Gastroesophageal sphincter (tissue), 4 donors: ENCODE data around the gene TRAPPC6A. TPM values are rescaled to one million over a fixed set of nuclear protein-coding genes. Genes with fewer than 3 reads are reported as not detected.

Experiments used
- ATAC-seq: fragments of 150-250 bp; one replicate; pipeline ENCODE4 v1.9.1; 2016; ENCODE audit warnings: mild to moderate bottlenecking, moderate library complexity
- H3K27ac ChIP-seq, 4 donors: fragments of 200-600 bp; sonication (generic) in 3 of 4; 1 replicate in 3 of 4; 2 replicates in 1 of 4; pipeline ENCODE4 v1.5.1; 2016 to 2019
- H3K27me3 ChIP-seq: fragments of 200-600 bp; sonication (generic); one replicate; pipeline ENCODE4 v1.5.1; 2019
- H3K36me3 ChIP-seq, 2 donors: fragments of 200-600 bp; sonication (generic); one replicate each; pipeline ENCODE4 v1.5.1; 2019; ENCODE audit warnings: control low read depth in 1 of 2
- H3K4me1 ChIP-seq, 3 donors: fragments of 200-600 bp; sonication (generic); 1 replicate in 2 of 3; 2 replicates in 1 of 3; pipeline ENCODE4 v1.5.1; 2016 to 2019; ENCODE audit warnings: control low read depth in 2 of 3
- H3K4me3 ChIP-seq, 2 donors: fragments of 200-600 bp; sonication (generic); one replicate each; pipeline ENCODE4 v1.5.1; 2019; ENCODE audit warnings: mild to moderate bottlenecking in 1 of 2, moderate library complexity in 1 of 2
- H3K9me3 ChIP-seq, 3 donors: fragments of 200-600 bp; sonication (generic); one replicate each; pipeline ENCODE4 v1.5.1; 2017 to 2019; ENCODE audit warnings: control low read depth in 2 of 3
- EP300 ChIP-seq: sonication (generic); formaldehyde crosslinking; IDR thresholded peaks from one replicate; pipeline ENCODE4 v1.6.1; 2017; ENCODE audit warnings: antibody characterized with exemption, mild to moderate bottlenecking
- POLR2A ChIP-seq, 2 donors: fragments of 450-650 bp; IDR thresholded peaks; one replicate each; pipeline ENCODE4 v1.6.1; 2017; ENCODE audit warnings: antibody characterized with exemption in 2 of 2, mild to moderate bottlenecking in 2 of 2, moderate library complexity in 1 of 2
- POLR2AphosphoS5 ChIP-seq: sonication (generic); formaldehyde crosslinking; IDR thresholded peaks from one replicate; pipeline ENCODE4 v1.6.1; 2017; ENCODE audit warnings: antibody characterized with exemption
- WGBS, 2 donors: methylation state at CpG; one replicate each; pipeline ENCODE4 v1.1.5; 2018; ENCODE audit warnings: low coverage in 1 of 2; 5-methylcytosine and 5-hydroxymethylcytosine counted together
- total RNA-seq, 4 donors: library from RNA; depleted of rRNA; stranded (reverse); fragments of >200 nt; gene quantifications; one replicate each; pipeline ENCODE4 v1.1.0, GENCODE V29; 2016
- TF ChIP-seq, protein P1 (sequence below), 4 experiments: fragments of 200-600 bp in 2 of 4; fragments of 450-650 bp in 2 of 4; sonication (generic) in 1 of 4; IDR thresholded peaks; one replicate each; pipeline ENCODE4 v1.5.1; 2017 to 2019; ENCODE audit warnings: antibody characterized with exemption in 4 of 4, mild to moderate bottlenecking in 2 of 4, moderate library complexity in 2 of 4

TRAPPC6A gene
- total RNA-seq, 4 donors from 2014 or later, result 16.2 to 24.0 (median 20.7) TPM

DNA sequence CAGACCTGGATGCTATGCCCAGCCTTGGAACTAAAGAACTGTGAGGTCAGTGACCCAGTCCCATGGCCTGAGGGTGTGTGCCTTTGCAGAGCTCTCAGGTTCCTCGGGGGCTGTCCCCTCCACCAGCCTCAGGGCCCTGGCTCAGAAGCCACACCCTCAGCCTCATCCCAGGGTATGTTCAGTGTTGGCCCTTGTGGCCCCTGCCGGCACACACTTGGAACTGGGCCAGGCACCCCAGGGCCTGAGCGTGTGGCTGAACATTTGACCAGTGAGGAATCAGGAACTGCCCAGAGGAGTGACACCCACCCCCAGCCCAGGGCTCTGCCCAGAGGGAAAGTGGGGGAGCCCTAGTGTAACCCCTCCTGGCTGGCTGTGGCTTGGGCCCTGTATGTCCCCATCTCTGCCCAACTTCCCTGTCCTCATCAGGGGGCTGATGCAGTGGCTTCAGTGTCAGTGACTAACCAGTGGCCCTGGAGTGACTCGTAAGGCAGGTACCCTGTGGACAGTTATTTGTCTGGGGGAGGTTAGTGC, 27.2 kb downstream of the TRAPPC6A start:
- Histone ChIP-seq H3K27me3 (peaks cover 58% of the 10 kb centered on the region), H3K27ac (no peak overlapping the region), H3K4me3 (no peak overlapping the region), H3K9me3 (no peaks in the 10 kb centered on the region), H3K4me1 (peaks cover 0 to 29% (median 23%) of the 10 kb centered on the region in 3 donors), H3K36me3 (peaks cover 0 to 27% of the 10 kb centered on the region in 2 donors)
- WGBS, 2 donors, result no CpG with 5 or more reads among the region's 4 CpGs
- no peak for ATAC-seq
- TF ChIP-seq EP300, result no peak
- no peak for TF ChIP-seq POLR2AphosphoS5
- TF ChIP-seq POLR2A (IDR thresholded peaks at IDR 0.05), result no peak
- TF ChIP-seq, protein P1, sequence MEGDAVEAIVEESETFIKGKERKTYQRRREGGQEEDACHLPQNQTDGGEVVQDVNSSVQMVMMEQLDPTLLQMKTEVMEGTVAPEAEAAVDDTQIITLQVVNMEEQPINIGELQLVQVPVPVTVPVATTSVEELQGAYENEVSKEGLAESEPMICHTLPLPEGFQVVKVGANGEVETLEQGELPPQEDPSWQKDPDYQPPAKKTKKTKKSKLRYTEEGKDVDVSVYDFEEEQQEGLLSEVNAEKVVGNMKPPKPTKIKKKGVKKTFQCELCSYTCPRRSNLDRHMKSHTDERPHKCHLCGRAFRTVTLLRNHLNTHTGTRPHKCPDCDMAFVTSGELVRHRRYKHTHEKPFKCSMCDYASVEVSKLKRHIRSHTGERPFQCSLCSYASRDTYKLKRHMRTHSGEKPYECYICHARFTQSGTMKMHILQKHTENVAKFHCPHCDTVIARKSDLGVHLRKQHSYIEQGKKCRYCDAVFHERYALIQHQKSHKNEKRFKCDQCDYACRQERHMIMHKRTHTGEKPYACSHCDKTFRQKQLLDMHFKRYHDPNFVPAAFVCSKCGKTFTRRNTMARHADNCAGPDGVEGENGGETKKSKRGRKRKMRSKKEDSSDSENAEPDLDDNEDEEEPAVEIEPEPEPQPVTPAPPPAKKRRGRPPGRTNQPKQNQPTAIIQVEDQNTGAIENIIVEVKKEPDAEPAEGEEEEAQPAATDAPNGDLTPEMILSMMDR (IDR thresholded peaks at IDR 0.05), result no peak

DNA sequence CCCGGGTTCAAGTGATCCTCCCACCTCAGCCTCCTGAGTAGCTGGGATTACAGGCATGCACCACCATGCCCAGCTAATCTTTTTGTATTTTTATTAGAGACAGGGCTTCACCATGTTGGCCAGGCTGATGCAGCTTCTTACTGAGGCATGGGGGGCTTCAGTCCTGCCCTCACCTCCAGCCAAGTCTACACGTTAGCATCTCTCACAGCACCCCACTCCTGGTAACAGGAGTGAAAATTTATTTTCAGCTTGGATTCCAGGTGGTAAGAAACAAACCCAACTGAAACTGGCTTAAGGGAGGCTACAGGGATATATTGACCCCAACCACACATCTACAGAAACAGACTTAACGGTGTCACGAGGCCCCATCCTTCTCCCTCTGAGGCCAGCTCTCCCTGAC, 27.9 kb downstream of the TRAPPC6A start:
- no peak for ATAC-seq
- TF ChIP-seq POLR2AphosphoS5, result no peak
- TF ChIP-seq POLR2A (IDR thresholded peaks at IDR 0.05), result no peak
- no peak for TF ChIP-seq EP300
- TF ChIP-seq, protein P1 (IDR thresholded peaks at IDR 0.05), result no peak
- peaks cover 52% of the 10 kb centered on the region for H3K27me3 ChIP-seq

DNA sequence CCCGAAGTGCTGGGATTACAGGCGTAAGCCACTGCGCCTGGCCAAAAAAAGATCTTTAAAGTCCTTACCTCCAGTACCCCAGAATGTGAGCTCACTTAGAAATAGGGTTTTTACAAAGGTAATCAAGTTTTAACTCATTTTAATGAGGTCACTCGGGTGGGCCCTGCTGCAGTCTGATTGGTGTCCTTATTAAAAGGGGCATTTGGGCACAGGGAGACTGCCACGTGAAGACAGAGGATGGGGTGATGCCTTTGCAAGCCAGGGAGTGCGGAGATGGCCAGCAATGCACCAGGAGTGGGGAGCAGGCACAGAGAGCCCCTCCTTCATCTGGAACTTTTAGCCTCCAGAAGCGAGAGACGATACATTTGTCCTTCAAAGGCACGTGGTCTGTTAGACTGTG, 28.9 kb downstream of the TRAPPC6A start:
- H3K9me3 ChIP-seq, result no peaks in the 10 kb centered on the region
- 84% methylated on average over 6 of the region's 9 CpGs; no CpG with 5 or more reads in 1 of the 2 donors for WGBS, 2 donors
- H3K27ac ChIP-seq, result no peak overlapping the region
- H3K4me1 ChIP-seq, result peaks cover 0 to 29% (median 23%) of the 10 kb centered on the region in 3 donors
- H3K27me3 ChIP-seq, result peaks cover 43% of the 10 kb centered on the region
- peaks cover 0 to 44% of the 10 kb centered on the region in 2 donors for H3K36me3 ChIP-seq
- no peak for ATAC-seq
- H3K4me3 ChIP-seq, result no peak overlapping the region
- TF ChIP-seq POLR2AphosphoS5, result no peak
- no peak for TF ChIP-seq EP300
- TF ChIP-seq, protein P1 (IDR thresholded peaks at IDR 0.05), result no peak
- no peak for TF ChIP-seq POLR2A (IDR thresholded peaks at IDR 0.05)

More for the DNA sequence above, 27.9 kb downstream of the TRAPPC6A start:
- Histone ChIP-seq H3K36me3 (peaks cover 0 to 34% of the 10 kb centered on the region in 2 donors), H3K4me1 (peaks cover 0 to 29% (median 23%) of the 10 kb centered on the region in 3 donors), H3K27ac (no peak overlapping the region), H3K9me3 (no peaks in the 10 kb centered on the region), H3K4me3 (no peak overlapping the region)
- 80 to 83% methylated on average over 1 to 4 of the region's 4 CpGs for WGBS, 2 donors

DNA sequence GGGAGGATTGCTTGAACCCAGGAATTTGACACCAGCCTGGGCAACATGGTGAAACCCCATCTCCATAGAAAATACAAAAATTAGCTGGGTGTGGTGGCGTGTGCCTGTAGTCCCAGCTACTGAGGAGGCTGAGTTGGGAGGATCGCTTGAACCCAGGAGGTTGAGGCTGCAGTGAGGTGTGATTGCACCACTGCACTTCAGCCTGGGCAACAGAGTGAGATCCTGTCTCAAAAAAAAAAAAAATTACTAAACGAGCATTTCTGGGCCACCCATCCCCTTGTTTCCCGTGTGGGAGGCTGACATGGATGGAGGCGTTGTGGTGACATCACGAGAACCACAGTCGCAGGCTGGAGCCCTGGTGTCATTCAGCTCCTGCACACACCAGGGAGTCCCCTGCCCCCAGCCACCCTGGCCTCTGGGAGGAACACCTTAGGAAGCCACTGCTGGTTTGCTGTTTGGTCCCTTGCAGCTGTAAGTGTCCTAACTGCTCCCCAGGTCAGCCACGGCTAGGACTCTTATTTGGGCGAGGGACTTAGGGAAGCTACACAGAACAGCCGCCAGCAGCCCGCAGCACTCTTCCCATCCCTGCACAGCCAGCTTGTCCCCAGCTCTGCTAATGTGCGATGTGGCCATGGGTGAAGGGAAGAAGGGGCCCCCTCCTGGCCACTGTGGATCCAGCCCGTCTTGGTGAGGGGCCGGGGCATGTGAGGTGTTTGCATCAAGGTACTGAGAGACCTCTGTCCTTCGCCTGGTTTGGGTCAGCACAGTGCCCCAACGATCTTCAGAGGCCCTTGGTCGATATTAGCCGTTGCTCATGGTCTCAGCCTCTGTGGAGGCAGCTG, 30.0 kb downstream of the TRAPPC6A start:
- H3K4me1 ChIP-seq, result peaks cover 0 to 18% (median 14%) of the 10 kb centered on the region in 3 donors
- no peaks in the 10 kb centered on the region for H3K9me3 ChIP-seq
- no peak overlapping the region for H3K27ac ChIP-seq
- 77 to 88% methylated on average over 8 of the region's 18 CpGs for WGBS, 2 donors
- no peak for ATAC-seq
- peaks cover 0 to 55% of the 10 kb centered on the region in 2 donors for H3K36me3 ChIP-seq
- TF ChIP-seq POLR2AphosphoS5 (no peak), POLR2A (IDR thresholded peaks at IDR 0.05) (no peak), EP300 (no peak)
- TF ChIP-seq, protein P1 (IDR thresholded peaks at IDR 0.05), result no peak
- peaks cover 32% of the 10 kb centered on the region for H3K27me3 ChIP-seq
- no peak overlapping the region for H3K4me3 ChIP-seq
